NCI-H774 (cell line): ENCODE data around the gene GPT2.

Experiments used
- DNase-seq: peaks from one replicate; lab custom pipeline; 2025; lab: John Stamatoyannopoulos, UW

Gene GPT2

DNA sequence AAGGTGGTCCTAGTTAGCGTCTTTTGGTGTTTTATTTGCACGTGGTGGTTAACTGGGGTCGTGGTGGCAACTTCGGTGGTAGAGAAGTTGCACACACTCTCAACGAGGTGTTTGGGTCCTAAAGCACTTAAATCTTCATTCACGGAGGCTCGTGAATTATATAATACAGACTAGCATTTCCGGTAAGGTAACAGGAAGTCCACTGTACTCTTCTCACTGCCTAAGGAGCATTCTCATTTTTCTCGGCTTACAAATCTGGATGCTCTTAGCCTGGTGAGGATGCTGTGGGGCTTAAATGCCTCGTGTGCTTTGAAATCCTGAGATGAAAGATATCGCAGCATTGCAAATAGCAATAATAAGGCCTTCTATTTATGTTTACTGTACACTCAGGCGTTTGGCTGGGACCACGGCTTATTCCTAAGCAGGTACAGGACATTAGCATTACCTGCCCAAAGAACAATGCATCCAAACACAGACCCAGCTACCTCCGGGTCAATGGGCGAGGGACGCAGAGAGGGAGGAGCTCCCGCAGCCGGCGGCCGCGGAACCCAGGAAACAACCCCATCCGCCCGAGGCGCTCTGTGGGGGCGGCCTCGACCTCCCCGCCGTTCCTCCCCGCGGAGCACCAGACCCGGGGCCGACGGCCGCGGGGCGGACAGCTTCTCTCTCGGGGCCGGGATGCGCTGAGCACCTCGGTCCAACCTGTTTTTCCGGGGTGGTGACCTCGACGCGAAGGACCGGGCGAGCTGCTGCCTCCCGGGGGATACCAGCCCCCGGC lies 88.5 kb downstream of the GPT2 start:
- peak; percentile 36 for DNase-seq

DNA sequence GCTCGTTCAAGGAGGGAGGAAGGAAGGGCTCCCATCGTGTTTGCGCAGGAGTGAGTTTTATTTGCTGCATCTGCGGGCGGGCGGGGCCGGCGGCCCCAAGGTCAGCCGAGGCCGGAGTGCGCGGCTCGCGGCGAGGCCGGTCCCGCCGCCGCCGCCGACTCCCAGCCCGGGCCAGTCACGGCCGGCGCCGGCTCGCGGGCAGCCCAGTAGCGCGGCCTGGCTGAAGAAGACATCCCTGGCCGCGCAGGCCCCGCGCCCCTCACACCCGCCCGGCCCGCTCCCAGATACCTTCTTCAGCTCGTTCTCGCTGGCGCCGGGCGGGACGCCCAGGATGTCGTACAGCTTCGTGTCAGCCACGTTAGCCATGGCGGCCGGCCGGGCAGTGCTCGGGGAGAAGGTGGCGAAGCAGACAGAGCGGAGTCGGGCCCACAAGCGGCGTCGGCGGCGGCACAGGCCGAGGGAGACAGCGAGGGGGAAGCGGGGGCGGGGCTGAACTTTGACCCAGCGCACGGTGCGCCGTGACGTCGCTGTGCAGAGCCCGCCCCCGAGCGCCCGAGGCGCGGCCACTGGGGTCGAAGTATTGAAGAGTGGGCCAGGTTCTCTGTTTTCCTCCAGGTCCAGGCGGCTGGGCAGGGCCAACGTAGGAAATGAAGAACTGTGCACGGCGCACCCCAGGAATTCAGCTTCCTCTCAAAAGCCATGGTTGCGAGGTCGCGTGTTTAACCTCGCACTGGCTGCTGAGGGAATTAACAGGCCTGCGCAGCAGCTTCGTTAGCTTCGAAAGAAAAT lies 89.2 kb downstream of the GPT2 start, which contains the start of gene DNAJA2:
Gene DNAJA2, minus strand, starts transcription at position 468 of the 789 bp plus-strand sequence. Its CDS starts 102 bp downstream, at position 366.
- peak; percentile 84 for DNase-seq

DNA sequence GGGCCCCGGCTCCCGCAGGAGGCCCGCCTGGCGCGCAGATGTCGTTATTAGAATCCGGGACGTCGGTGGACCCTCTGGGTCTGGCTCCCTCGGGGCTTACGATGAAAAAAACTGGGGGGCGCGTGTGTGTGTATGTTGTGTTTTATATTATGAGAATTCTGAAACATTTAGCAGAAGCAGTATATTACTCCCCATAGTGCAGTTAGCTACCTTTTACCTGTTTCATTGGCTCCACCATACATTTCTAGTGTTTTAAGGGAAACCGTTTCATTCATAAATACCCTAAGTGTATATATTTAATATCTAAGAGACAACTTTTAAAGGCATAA lies 89.8 kb downstream of the GPT2 start:
- DNase-seq, result no peak

DNA sequence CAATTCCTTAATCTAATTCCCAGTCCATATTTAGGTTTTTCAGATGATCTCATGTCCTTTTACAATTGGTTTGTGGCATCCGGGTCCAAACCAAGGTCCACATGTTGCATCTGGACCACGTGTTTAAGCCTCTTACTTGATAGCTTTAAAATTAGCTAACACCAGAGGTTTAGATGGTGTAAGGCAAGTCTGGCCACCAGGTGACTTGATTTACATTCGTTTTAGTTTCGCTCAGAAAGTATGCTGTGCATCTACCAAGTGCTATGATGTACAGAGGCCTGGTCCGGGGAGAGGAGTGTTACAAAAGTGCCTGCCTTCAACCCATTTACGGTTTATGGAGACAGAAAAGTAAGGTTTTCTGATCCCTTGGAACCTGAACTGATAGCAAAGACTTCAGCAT lies 90.2 kb downstream of the GPT2 start:
- DNase-seq, result no peak

DNA sequence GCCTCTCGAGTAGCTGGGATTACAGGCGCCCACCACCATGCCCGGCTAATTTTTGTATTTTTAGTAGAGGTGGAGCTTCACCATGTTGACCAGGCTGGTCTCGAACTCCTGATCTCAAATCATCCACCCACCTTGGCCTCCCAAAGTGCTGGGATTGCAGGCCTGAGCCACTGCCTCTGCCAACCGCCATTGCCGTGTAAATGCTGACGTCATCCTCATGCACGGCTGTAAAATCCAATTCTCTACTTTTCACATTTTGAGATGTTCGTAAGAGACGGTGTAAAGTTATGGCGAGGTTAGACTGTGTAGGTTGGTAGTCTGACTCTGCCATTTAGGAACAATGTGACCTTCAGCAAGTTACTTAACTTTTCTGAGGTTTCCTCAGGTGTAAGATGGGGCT lies 91.0 kb downstream of the GPT2 start:
- no peak for DNase-seq

DNA sequence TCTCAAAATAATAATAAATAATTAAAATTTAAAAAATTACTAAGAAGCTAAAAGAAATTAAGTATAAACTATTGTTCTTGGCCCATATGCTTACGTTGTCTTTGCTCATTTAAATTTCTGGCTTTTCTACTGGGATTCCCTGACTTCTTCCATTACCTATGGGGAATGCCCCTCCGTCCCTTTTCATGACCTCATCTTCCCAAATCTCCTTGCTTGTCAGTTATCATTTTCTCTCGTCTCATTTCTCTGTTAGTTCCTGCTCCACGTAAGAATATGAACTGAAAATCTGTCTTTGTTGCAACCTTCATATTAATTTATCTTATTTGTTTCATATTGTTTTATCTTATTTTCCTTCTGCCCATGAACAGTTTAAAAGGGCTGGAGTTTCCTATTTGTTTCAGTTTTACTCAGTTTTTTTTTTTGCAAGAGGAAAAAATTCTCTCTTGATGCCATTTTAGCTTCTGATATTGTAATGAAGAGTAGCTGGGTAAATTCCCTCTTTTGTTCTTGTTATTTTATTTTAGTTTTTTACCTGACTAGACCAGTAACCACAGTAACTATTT lies 91.8 kb downstream of the GPT2 start:
- DNase-seq, result no peak

DNA sequence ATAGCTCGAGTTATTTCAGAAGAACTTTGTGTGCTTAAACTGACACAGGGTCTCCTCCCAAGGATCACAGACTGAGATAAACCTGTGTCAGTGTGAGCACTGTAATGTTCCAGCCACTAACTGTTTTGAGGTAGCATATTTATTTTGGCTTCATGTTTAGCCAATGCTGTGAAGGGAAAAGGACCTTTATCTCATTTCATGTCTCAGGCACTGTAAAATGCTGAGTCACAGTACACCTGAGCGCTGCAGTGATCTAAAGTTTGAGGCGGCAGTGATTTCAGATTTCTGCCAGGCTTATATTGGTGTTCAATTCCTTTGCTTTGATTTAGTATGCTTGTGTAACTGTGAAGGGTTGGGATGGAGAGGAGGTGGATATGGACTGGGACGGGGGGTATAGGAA lies 92.4 kb downstream of the GPT2 start:
- no peak for DNase-seq
